Nephron progenitor cell (in vitro differentiated cells): ENCODE results near the gene TP53BP1.
"Not testable (repeated sequence)": the region's sequence is repeated elsewhere in the genome, so short reads cannot be mapped to it uniquely, and the experiment has no call there.

Experiments
- DNase-seq: peaks from one replicate; pipeline ENCODE4 v3.0.0; 2021
- H3K27ac Mint-ChIP-seq: 2 replicates; pipeline ENCODE4 v1.8.0; 2021; ENCODE audit warnings: mild to moderate bottlenecking, moderate library complexity, mixed read lengths
- H3K27me3 Mint-ChIP-seq: 2 replicates; pipeline ENCODE4 v1.8.0; 2021; ENCODE audit warnings: mild to moderate bottlenecking, low read depth, mixed read lengths; ENCODE audit not compliant: poor library complexity
- H3K36me3 Mint-ChIP-seq: 2 replicates; pipeline ENCODE4 v1.8.0; 2021; ENCODE audit warnings: low read depth, mixed read lengths
- H3K4me1 Mint-ChIP-seq: 2 replicates; pipeline ENCODE4 v1.8.0; 2021; ENCODE audit warnings: mixed read lengths
- H3K4me3 Mint-ChIP-seq: 2 replicates; pipeline ENCODE4 v1.8.0; 2021; ENCODE audit warnings: mild to moderate bottlenecking, moderate library complexity, mixed read lengths
- H3K9me3 Mint-ChIP-seq: 2 replicates; pipeline ENCODE4 v1.8.0; 2021; ENCODE audit warnings: mild to moderate bottlenecking, moderate library complexity, mixed read lengths
- TF ChIP-seq, protein P1 (sequence below): fragments of 200-600 bp; sonication (generic); IDR thresholded peaks from 2 replicates; pipeline ENCODE4 v1.5.0; 2021; ENCODE audit warnings: antibody characterized with exemption

Gene TP53BP1, protein sequence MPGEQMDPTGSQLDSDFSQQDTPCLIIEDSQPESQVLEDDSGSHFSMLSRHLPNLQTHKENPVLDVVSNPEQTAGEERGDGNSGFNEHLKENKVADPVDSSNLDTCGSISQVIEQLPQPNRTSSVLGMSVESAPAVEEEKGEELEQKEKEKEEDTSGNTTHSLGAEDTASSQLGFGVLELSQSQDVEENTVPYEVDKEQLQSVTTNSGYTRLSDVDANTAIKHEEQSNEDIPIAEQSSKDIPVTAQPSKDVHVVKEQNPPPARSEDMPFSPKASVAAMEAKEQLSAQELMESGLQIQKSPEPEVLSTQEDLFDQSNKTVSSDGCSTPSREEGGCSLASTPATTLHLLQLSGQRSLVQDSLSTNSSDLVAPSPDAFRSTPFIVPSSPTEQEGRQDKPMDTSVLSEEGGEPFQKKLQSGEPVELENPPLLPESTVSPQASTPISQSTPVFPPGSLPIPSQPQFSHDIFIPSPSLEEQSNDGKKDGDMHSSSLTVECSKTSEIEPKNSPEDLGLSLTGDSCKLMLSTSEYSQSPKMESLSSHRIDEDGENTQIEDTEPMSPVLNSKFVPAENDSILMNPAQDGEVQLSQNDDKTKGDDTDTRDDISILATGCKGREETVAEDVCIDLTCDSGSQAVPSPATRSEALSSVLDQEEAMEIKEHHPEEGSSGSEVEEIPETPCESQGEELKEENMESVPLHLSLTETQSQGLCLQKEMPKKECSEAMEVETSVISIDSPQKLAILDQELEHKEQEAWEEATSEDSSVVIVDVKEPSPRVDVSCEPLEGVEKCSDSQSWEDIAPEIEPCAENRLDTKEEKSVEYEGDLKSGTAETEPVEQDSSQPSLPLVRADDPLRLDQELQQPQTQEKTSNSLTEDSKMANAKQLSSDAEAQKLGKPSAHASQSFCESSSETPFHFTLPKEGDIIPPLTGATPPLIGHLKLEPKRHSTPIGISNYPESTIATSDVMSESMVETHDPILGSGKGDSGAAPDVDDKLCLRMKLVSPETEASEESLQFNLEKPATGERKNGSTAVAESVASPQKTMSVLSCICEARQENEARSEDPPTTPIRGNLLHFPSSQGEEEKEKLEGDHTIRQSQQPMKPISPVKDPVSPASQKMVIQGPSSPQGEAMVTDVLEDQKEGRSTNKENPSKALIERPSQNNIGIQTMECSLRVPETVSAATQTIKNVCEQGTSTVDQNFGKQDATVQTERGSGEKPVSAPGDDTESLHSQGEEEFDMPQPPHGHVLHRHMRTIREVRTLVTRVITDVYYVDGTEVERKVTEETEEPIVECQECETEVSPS (N-terminal part only)

DNA sequence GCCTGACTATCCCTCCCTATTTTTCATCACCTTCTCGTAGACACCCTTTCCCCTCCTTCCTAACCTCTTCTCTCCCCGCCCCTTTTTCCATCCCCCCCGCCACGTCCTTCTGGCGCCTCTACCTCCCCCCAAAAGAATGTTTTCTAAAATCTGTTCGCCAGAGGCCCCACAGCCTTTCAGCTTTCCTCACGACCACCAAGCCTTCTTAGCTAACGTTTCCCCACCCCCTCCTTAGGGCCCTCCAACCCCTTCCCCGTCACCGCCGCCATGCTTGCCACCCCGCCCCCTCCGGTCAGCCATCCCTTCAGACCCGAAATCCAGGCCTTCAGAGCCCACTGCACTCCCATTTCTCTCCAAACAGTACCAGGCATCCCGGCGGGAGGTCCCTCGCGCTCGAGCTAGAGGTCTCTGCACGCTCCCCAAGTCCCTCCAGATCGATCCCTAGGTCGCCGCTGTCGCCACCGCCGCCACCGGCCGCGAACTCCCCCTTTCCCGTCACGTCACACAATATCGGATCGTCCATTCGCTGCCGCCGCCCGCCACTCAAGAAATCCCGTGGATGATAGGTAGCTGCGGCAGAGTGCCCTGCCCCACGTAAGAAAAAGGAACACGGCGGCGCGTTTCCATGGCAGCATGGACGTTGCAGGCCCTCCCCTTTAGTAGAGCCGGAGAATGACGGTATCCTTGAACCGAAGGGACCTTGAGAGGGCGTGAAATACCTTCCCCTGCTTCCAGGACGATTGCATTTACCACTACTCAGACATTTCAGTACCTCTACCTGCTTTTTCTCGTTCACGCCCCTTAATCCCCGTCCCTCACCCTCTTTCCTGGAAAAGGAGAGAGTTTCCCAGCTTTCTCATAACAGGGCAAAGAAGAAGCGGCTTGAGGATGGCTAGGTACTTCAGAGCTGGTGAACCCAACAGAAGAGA is at the start of gene TP53BP1:
Gene TP53BP1 (minus strand): TSS at position 484 of the 929 bp plus-strand sequence. CDS start 113 bp downstream, at position 371.
- peaks cover 27% of the 10 kb centered on the region for H3K4me1 Mint-ChIP-seq
- H3K36me3 Mint-ChIP-seq = peaks cover 38% of the 10 kb centered on the region
- no peaks in the 10 kb centered on the region for H3K27me3 Mint-ChIP-seq
- TF ChIP-seq, protein P1, sequence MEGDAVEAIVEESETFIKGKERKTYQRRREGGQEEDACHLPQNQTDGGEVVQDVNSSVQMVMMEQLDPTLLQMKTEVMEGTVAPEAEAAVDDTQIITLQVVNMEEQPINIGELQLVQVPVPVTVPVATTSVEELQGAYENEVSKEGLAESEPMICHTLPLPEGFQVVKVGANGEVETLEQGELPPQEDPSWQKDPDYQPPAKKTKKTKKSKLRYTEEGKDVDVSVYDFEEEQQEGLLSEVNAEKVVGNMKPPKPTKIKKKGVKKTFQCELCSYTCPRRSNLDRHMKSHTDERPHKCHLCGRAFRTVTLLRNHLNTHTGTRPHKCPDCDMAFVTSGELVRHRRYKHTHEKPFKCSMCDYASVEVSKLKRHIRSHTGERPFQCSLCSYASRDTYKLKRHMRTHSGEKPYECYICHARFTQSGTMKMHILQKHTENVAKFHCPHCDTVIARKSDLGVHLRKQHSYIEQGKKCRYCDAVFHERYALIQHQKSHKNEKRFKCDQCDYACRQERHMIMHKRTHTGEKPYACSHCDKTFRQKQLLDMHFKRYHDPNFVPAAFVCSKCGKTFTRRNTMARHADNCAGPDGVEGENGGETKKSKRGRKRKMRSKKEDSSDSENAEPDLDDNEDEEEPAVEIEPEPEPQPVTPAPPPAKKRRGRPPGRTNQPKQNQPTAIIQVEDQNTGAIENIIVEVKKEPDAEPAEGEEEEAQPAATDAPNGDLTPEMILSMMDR = no peak
- H3K4me3 Mint-ChIP-seq = peak within 1 kb of the TSS; percentile 96
- no peaks in the 10 kb centered on the region for H3K9me3 Mint-ChIP-seq
- DNase-seq = peak; percentile 96
- H3K27ac Mint-ChIP-seq = peak within 1 kb of the TSS; percentile 100

DNA sequence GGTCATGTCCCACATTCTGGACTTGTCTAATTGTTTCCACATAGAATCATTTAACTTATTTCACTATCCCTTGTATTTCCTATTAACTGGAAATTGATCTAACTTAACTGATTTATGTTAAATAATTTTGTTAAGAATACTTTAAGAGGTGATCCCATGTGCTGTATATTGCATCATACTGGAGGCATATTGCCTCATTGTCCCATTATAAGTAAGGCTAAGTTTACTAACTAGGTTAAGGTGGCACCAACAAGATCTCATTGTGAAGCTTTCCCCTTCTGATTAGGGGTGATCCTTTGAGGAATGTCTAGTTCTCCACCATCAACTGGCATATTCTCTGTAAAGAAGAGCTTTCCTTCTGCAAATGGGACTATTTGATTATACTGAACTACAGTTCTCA is 48.8 kb upstream of the TP53BP1 start:
- no peak for DNase-seq
- H3K4me1 Mint-ChIP-seq = no peaks in the 10 kb centered on the region
- peaks cover 13% of the 10 kb centered on the region for H3K36me3 Mint-ChIP-seq
- peaks cover 20% of the 10 kb centered on the region for H3K9me3 Mint-ChIP-seq
- TF ChIP-seq, protein P1 = no peak
- H3K4me3 Mint-ChIP-seq = no peak overlapping the region
- no peak overlapping the region for H3K27ac Mint-ChIP-seq
- H3K27me3 Mint-ChIP-seq = no peaks in the 10 kb centered on the region

DNA sequence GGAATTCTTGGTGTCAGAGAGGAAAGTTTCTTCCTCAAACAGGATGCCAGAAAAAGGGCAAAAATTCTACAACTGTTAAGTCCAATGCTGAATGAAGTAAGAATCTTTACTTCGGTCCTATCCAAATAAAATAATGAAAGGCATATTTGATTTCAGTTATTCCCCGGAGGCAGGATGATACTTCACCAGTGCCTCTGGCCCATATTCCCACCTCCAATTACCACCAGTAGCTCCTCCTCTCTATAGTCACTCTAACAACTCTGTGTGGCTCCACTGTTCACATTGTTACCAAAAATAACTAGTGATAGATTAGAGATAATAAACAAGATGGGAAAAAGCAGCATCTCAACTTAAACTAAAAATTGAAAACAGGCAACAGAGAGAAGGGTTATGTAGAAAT is 45.1 kb upstream of the TP53BP1 start:
- Mint-ChIP-seq H3K9me3 (peaks cover 7% of the 10 kb centered on the region), H3K36me3 (peaks cover 6% of the 10 kb centered on the region), H3K27ac (no peak overlapping the region)

GRCh38 chr15:43534897-43535296 is 41.9 kb upstream of the TP53BP1 start:
- Mint-ChIP-seq H3K9me3 (no peaks in the 10 kb centered on the region), H3K27ac (no peak overlapping the region), H3K4me1 (peaks cover 21% of the 10 kb centered on the region), H3K27me3 (peaks cover 7% of the 10 kb centered on the region), H3K36me3 (peaks cover 6% of the 10 kb centered on the region), H3K4me3 (no peak overlapping the region)
- TF ChIP-seq, protein P1 = no peak
- DNase-seq = no peak

More for the DNA sequence above, 45.1 kb upstream of the TP53BP1 start:
- H3K27me3 Mint-ChIP-seq = peaks cover 7% of the 10 kb centered on the region
- TF ChIP-seq, protein P1 = no peak
- no peak for DNase-seq
- no peak overlapping the region for H3K4me3 Mint-ChIP-seq
- no peaks in the 10 kb centered on the region for H3K4me1 Mint-ChIP-seq

GRCh38 chr15:43532826-43533225 is 39.9 kb upstream of the TP53BP1 start:
- H3K9me3 Mint-ChIP-seq, H3K27me3 Mint-ChIP-seq, H3K27ac Mint-ChIP-seq, DNase-seq, H3K4me3 Mint-ChIP-seq, H3K36me3 Mint-ChIP-seq: not testable (repeated sequence)
- peaks cover 22% of the 10 kb centered on the region for H3K4me1 Mint-ChIP-seq
